ENCODE results near the gene ITPA. TPM values are rescaled to one million over a fixed set of nuclear protein-coding genes. Genes with fewer than 3 reads are reported as not detected.
A peak's percentile ranks its signal among the peaks of the same experiment; 100 is the strongest.

ITPA gene
- total and polyA plus RNA-seq, 5 donors from 2014 or later = 51.1 to 97.1 (median 82.1) TPM

DNA sequence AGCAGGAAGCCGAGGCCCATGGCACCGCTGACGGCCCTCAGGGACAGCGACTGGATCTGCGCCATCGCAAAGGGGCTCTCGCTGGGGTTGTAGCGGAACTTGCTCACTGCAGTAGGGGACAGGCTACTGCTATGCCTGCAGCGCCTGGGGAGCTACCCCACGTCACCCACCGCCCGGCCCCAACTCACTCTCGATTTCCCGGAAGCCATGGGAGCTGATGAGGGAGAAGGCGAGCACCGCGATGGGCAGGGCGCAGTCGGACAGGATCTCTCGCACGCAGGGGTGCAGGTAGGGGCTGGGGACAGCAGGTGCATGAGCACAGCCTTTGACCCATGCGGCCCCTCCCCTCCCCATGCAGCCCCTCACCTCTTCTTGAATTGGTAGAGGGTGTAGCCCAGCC, 19.9 kb downstream of the ITPA start:
- Mint-ChIP-seq H3K9me3 (no peaks in the 10 kb centered on the region), H3K27ac (no peak overlapping the region)

DNA sequence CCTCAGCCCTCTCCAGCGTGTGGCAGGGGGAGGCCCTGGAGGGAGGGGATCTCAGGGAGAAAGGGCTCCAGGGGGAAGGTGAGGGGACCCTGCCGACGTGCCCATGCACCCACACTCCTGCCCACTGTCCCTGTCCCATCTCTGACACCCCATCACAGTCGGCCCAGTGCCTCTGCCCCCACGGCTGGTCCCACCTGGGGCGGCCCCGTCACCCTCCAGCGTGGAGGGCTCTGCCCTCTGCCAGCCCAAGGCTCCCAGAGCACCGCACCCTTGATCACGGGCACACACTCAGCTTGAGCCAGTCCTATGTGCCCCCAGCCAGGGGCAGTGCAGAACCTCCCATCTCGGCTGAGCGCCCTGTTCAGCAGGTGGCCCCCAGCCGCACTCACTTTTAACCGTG, 20.5 kb downstream of the ITPA start:
- DNase-seq (no peak), ATAC-seq (ENCODE audit: low read depth in 2 of 2) (no peak)
- H3K36me3 Mint-ChIP-seq = no peaks in the 10 kb centered on the region
- Histone ChIP-seq H3K27me3 (ENCODE audit: control insufficient read depth, insufficient read depth, low read length) (no peaks in the 10 kb centered on the region), H3K27ac (ENCODE audit: insufficient read depth, low read length, poor library complexity, severe bottlenecking) (no peak overlapping the region), H3K4me1 (ENCODE audit: control insufficient read depth, insufficient read depth, low read length, poor library complexity, severe bottlenecking) (no peaks in the 10 kb centered on the region), H3K9me3 (ENCODE audit: control insufficient read depth in 2 of 2, low read length in 2 of 2) (no peaks in the 10 kb centered on the region), H3K36me3 (ENCODE audit: control insufficient read depth, insufficient read depth, low read length) (no peaks in the 10 kb centered on the region), H3K4me3 (ENCODE audit: low read depth, low read length) (no peak overlapping the region)
- no peak overlapping the region for H3K4me3 Mint-ChIP-seq
- peaks cover 0 to under 1% (median 0%) of the 10 kb centered on the region in 4 donors for H3K4me1 Mint-ChIP-seq
- H3K27ac Mint-ChIP-seq = no peak overlapping the region
- H3K27me3 Mint-ChIP-seq = peaks cover 3% of the 10 kb centered on the region
- H3K9me3 Mint-ChIP-seq = no peaks in the 10 kb centered on the region

More for the DNA sequence above, 19.9 kb downstream of the ITPA start:
- Mint-ChIP-seq H3K4me3 (no peak overlapping the region), H3K36me3 (no peaks in the 10 kb centered on the region), H3K27me3 (no peaks in the 10 kb centered on the region), H3K4me1 (peaks cover 0 to 2% (median 0%) of the 10 kb centered on the region in 4 donors)
- H3K4me3 ChIP-seq (ENCODE audit: low read depth, low read length) = no peak overlapping the region
- DNase-seq (no peak), ATAC-seq (ENCODE audit: low read depth in 2 of 2) (no peak)
- no peaks in the 10 kb centered on the region for H3K36me3 ChIP-seq (ENCODE audit: control insufficient read depth, insufficient read depth, low read length)
- no peaks in the 10 kb centered on the region for H3K9me3 ChIP-seq (ENCODE audit: control insufficient read depth in 2 of 2, low read length in 2 of 2)
- no peaks in the 10 kb centered on the region for H3K27me3 ChIP-seq (ENCODE audit: control insufficient read depth, insufficient read depth, low read length)
- H3K4me1 ChIP-seq (ENCODE audit: control insufficient read depth, insufficient read depth, low read length, poor library complexity, severe bottlenecking) = no peaks in the 10 kb centered on the region
- no peak overlapping the region for H3K27ac ChIP-seq (ENCODE audit: insufficient read depth, low read length, poor library complexity, severe bottlenecking)

DNA sequence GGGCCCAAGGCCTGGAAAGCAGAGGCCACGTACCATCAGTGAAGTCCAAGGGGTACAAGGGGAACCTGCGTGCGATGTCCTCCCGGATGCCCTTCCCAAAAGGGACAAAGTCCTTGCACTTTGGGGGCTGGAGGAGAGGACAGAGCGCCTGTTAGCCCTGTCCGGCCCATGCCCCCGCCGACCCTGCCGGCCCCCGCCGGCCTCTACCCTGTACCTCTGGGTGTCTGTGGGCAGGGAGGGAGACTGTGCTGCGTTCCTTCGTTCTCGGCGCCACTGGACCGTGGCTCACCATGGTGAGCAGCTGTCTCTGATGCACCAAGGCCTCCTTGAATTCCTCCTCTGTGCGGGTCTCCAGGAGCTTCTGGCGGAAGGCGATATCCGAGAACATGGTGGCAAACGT, 21.8 kb downstream of the ITPA start:
- Mint-ChIP-seq H3K36me3 (no peaks in the 10 kb centered on the region), H3K27ac (no peak overlapping the region), H3K4me3 (no peak overlapping the region), H3K27me3 (peaks cover 16% of the 10 kb centered on the region), H3K9me3 (no peaks in the 10 kb centered on the region), H3K4me1 (no peaks in the 10 kb centered on the region)
- H3K27ac ChIP-seq (ENCODE audit: insufficient read depth, low read length, poor library complexity, severe bottlenecking) = no peak overlapping the region
- DNase-seq = no peak
- H3K9me3 ChIP-seq (ENCODE audit: control insufficient read depth in 2 of 2, low read length in 2 of 2) = no peaks in the 10 kb centered on the region
- no peaks in the 10 kb centered on the region for H3K27me3 ChIP-seq (ENCODE audit: control insufficient read depth, insufficient read depth, low read length)
- H3K4me1 ChIP-seq (ENCODE audit: control insufficient read depth, insufficient read depth, low read length, poor library complexity, severe bottlenecking) = no peaks in the 10 kb centered on the region
- no peak for ATAC-seq (ENCODE audit: low read depth in 2 of 2)
- H3K4me3 ChIP-seq (ENCODE audit: low read depth, low read length) = no peak overlapping the region
- no peaks in the 10 kb centered on the region for H3K36me3 ChIP-seq (ENCODE audit: control insufficient read depth, insufficient read depth, low read length)

- DNase-seq (no peak), ATAC-seq (ENCODE audit: low read depth in 2 of 2) (no peak)
- H3K9me3 Mint-ChIP-seq = no peaks in the 10 kb centered on the region
- Histone ChIP-seq H3K27me3 (ENCODE audit: control insufficient read depth, insufficient read depth, low read length) (peaks cover 3% of the 10 kb centered on the region), H3K9me3 (ENCODE audit: control insufficient read depth in 2 of 2, low read length in 2 of 2) (no peaks in the 10 kb centered on the region), H3K4me1 (ENCODE audit: control insufficient read depth, insufficient read depth, low read length, poor library complexity, severe bottlenecking) (no peaks in the 10 kb centered on the region), H3K27ac (ENCODE audit: insufficient read depth, low read length, poor library complexity, severe bottlenecking) (no peak overlapping the region), H3K36me3 (ENCODE audit: control insufficient read depth, insufficient read depth, low read length) (no peaks in the 10 kb centered on the region), H3K4me3 (ENCODE audit: low read depth, low read length) (no peak overlapping the region)
- peaks cover 0 to 6% (median 3%) of the 10 kb centered on the region in 4 donors for H3K4me1 Mint-ChIP-seq
- H3K27ac Mint-ChIP-seq = no peak overlapping the region
- no peaks in the 10 kb centered on the region for H3K36me3 Mint-ChIP-seq
- H3K27me3 Mint-ChIP-seq = peaks cover 24% of the 10 kb centered on the region
- no peak overlapping the region for H3K4me3 Mint-ChIP-seq
These were observed 22.7 kb downstream of the ITPA start for GRCh38 chr20:3231889-3232588.

- Mint-ChIP-seq H3K4me3 (no peak overlapping the region), H3K4me1 (peaks cover 0 to 11% (median 3%) of the 10 kb centered on the region in 4 donors), H3K27ac (no peak overlapping the region), H3K9me3 (no peaks in the 10 kb centered on the region), H3K36me3 (no peaks in the 10 kb centered on the region), H3K27me3 (peaks cover 32% of the 10 kb centered on the region)
- ATAC-seq (ENCODE audit: low read depth in 2 of 2) = no peak
- Histone ChIP-seq H3K27me3 (ENCODE audit: control insufficient read depth, insufficient read depth, low read length) (peaks cover 3% of the 10 kb centered on the region), H3K36me3 (ENCODE audit: control insufficient read depth, insufficient read depth, low read length) (no peaks in the 10 kb centered on the region), H3K4me3 (ENCODE audit: low read depth, low read length) (no peak overlapping the region), H3K4me1 (ENCODE audit: control insufficient read depth, insufficient read depth, low read length, poor library complexity, severe bottlenecking) (peaks cover 8% of the 10 kb centered on the region), H3K27ac (ENCODE audit: insufficient read depth, low read length, poor library complexity, severe bottlenecking) (no peak overlapping the region), H3K9me3 (ENCODE audit: control insufficient read depth in 2 of 2, low read length in 2 of 2) (no peaks in the 10 kb centered on the region)
- no peak for DNase-seq
These were observed 24.1 kb downstream of the ITPA start for GRCh38 chr20:3233131-3233990.

GRCh38 chr20:3233991-3234498, 24.7 kb downstream of the ITPA start:
- Mint-ChIP-seq H3K27ac (no peak overlapping the region), H3K27me3 (peaks cover 32% of the 10 kb centered on the region), H3K9me3 (no peaks in the 10 kb centered on the region), H3K4me1 (peaks cover 0 to 11% (median 3%) of the 10 kb centered on the region in 4 donors), H3K4me3 (no peak overlapping the region), H3K36me3 (no peaks in the 10 kb centered on the region)
- ATAC-seq (ENCODE audit: low read depth in 2 of 2) (no peak), DNase-seq (no peak)
- Histone ChIP-seq H3K27ac (ENCODE audit: insufficient read depth, low read length, poor library complexity, severe bottlenecking) (no peak overlapping the region), H3K4me3 (ENCODE audit: low read depth, low read length) (no peak overlapping the region), H3K36me3 (ENCODE audit: control insufficient read depth, insufficient read depth, low read length) (no peaks in the 10 kb centered on the region), H3K27me3 (ENCODE audit: control insufficient read depth, insufficient read depth, low read length) (peaks cover 3% of the 10 kb centered on the region), H3K9me3 (ENCODE audit: control insufficient read depth in 2 of 2, low read length in 2 of 2) (no peaks in the 10 kb centered on the region), H3K4me1 (ENCODE audit: control insufficient read depth, insufficient read depth, low read length, poor library complexity, severe bottlenecking) (peaks cover 12% of the 10 kb centered on the region)

DNA sequence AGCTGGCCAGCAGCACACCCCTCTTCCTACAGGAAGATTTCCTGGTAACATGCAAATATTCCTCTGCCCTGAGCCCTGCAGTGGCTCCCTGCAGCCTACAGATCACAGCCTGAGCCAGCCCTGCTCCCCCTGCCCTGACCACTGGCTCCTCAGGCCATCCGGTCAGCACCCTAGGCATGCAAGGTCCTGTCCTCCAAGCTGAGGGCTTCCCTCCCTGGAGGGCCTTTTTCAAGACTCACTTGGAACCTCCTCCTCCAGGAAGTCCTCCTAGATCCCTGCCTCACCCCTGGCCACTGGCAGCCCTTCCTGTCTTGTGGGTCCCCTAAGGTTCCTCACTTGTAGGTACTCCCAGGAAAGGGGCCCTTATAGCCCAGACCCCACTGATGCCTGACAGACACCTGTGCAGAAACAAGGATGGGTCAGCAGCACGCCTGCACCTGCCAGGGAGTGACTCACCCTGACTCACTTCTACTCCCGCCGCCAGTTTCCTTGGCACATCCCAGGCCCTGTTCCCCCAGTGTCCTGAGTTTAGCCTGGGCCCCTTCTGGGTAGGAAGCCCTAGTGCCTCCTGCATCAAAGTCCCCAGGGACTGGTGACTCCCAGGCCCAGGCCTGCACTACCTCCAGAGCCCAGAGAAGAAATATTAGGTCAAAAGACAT, 26.5 kb downstream of the ITPA start:
- H3K4me1 Mint-ChIP-seq = peaks cover 0 to 19% (median 6%) of the 10 kb centered on the region in 4 donors
- DNase-seq (no peak), ATAC-seq (ENCODE audit: low read depth in 2 of 2) (no peak)
- H3K27me3 Mint-ChIP-seq = peaks cover 40% of the 10 kb centered on the region
- peaks cover 24% of the 10 kb centered on the region for H3K4me1 ChIP-seq (ENCODE audit: control insufficient read depth, insufficient read depth, low read length, poor library complexity, severe bottlenecking)
- no peak overlapping the region for H3K4me3 ChIP-seq (ENCODE audit: low read depth, low read length)
- peaks cover 3% of the 10 kb centered on the region for H3K27me3 ChIP-seq (ENCODE audit: control insufficient read depth, insufficient read depth, low read length)
- H3K27ac Mint-ChIP-seq = no peak overlapping the region
- no peaks in the 10 kb centered on the region for H3K9me3 ChIP-seq (ENCODE audit: control insufficient read depth in 2 of 2, low read length in 2 of 2)
- H3K4me3 Mint-ChIP-seq = peak overlapping the region in 2 of 4 donors; percentile 63 to 68
- no peak overlapping the region for H3K27ac ChIP-seq (ENCODE audit: insufficient read depth, low read length, poor library complexity, severe bottlenecking)
- no peaks in the 10 kb centered on the region for H3K36me3 ChIP-seq (ENCODE audit: control insufficient read depth, insufficient read depth, low read length)
- peaks cover 0 to 2% (median 0%) of the 10 kb centered on the region in 7 donors for H3K9me3 Mint-ChIP-seq
- H3K36me3 Mint-ChIP-seq = no peaks in the 10 kb centered on the region
